GM12878 (cell line): ENCODE measurements around the gene TMEM144. TPM values are rescaled to one million over a fixed set of nuclear protein-coding genes. Genes with fewer than 3 reads are reported as not detected.

Experiments
- ATAC-seq: fragments of 200-7000 bp; cut with Tn5 transposase; 3 replicates; pipeline ENCODE4 v1.9.1; 2020; ENCODE audit warnings: mild to moderate bottlenecking, moderate library complexity
- BruUV-seq: library from RNA; stranded (reverse); fragments of 400-500 nt; replicated peaks from 2 replicates; lab custom pipeline; 2021; lab: Mats Ljungman, UMichigan
- CTCF ChIA-PET: fragments of 300-600 bp; sonication (Branson Sonifier 250); formaldehyde crosslinking; extraction: SDS; loops from one replicate; lab custom pipeline; 2021; ENCODE audit warnings: inconsistent platforms; lab: Yijun Ruan, JAX
- POLR2A ChIA-PET: fragments of 350-600 bp; formaldehyde crosslinking; extraction: SDS; loops from one replicate; lab custom pipeline; 2021; ENCODE audit warnings: inconsistent platforms; lab: Charles Lee
- RAD21 ChIA-PET: fragments of 300-600 bp; sonication (Branson Sonifier 250); formaldehyde crosslinking; loops from one replicate; lab custom pipeline; 2023; ENCODE audit warnings: antibody characterized with exemption; ENCODE audit not compliant: unreplicated experiment; lab: Charles Lee
- SMC1A ChIA-PET: fragments of 300-600 bp; sonication (Branson Sonifier 250); formaldehyde crosslinking; loops from one replicate; lab custom pipeline; 2023; ENCODE audit not compliant: unreplicated experiment, uncharacterized antibody; lab: Charles Lee
- DNase-seq: peaks from one replicate; pipeline ENCODE4 v3.0.0-alpha.2; 2011; ENCODE audit warnings: low read depth, low spot score
- FAIRE-seq: peaks from 3 replicates; lab custom pipeline; 2011; peaks lifted over from hg19 to GRCh38; lab: Jason Lieb, UNC
- H2AFZ ChIP-seq: 2 replicates; pipeline ENCODE4 v1.6.0; 2011; ENCODE audit warnings: low read depth, low read length, control low read depth; ENCODE audit not compliant: control insufficient read depth
- H3K27ac ChIP-seq: 2 replicates; pipeline ENCODE4 v1.5.1; 2011; ENCODE audit warnings: control low read depth; ENCODE audit not compliant: control insufficient read depth, insufficient read depth
- H3K27me3 ChIP-seq, 2 experiments: replicated peaks in 1 of 2; 2 replicates each; pipeline versions ENCODE4 v1.6.0 to v1.6.1; 2011; ENCODE audit warnings: low read length in 1 of 2; ENCODE audit not compliant: control insufficient read depth in 2 of 2, insufficient read depth in 2 of 2
- H3K36me3 ChIP-seq, 2 experiments: 2 replicates each; pipeline ENCODE4 v1.5.1; 2011; ENCODE audit warnings: low read length in 1 of 2; ENCODE audit not compliant: control insufficient read depth in 2 of 2, insufficient read depth in 2 of 2
- H3K4me1 ChIP-seq: 2 replicates; pipeline ENCODE4 v1.6.1; 2011; ENCODE audit warnings: mild to moderate bottlenecking, low read length, moderate library complexity, mixed read lengths; ENCODE audit not compliant: control insufficient read depth, insufficient read depth
- H3K4me2 ChIP-seq: 2 replicates; pipeline ENCODE4 v1.6.0; 2011; ENCODE audit warnings: control low read depth; ENCODE audit not compliant: control insufficient read depth, insufficient read depth
- H3K4me3 ChIP-seq: fragments of 200-600 bp; sonication (generic); 2 replicates; pipeline ENCODE4 v1.5.1; 2016
- H3K79me2 ChIP-seq: 2 replicates; pipeline ENCODE4 v1.6.0; 2011; ENCODE audit warnings: low read length; ENCODE audit not compliant: control insufficient read depth, insufficient read depth
- H3K9ac ChIP-seq: 2 replicates; pipeline ENCODE4 v1.8.0; 2011; ENCODE audit warnings: low read length, control low read depth, mixed read lengths; ENCODE audit not compliant: control insufficient read depth, insufficient read depth
- H3K9me3 ChIP-seq: replicated peaks from 3 replicates; pipeline ENCODE4 v1.5.1; 2011; ENCODE audit warnings: mild to moderate bottlenecking, low read length; ENCODE audit not compliant: control insufficient read depth, insufficient read depth
- H4K20me1 ChIP-seq: 2 replicates; pipeline ENCODE4 v1.6.0; 2011; ENCODE audit not compliant: control insufficient read depth, insufficient read depth
- ATF2 ChIP-seq: IDR thresholded peaks from 2 replicates; pipeline ENCODE4 v1.6.1; 2012; ENCODE audit warnings: low read length, inconsistent platforms
- CTCF ChIP-seq, 3 experiments: IDR thresholded peaks in 2 of 3; conservative IDR thresholded peaks in 1 of 3; 2 replicates each; pipeline ENCODE4 v1.5.1; 2011; ENCODE audit warnings: low read depth in 3 of 3, low read length in 3 of 3, mild to moderate bottlenecking in 3 of 3, control low read depth in 2 of 3, moderate library complexity in 2 of 3, inconsistent platforms in 1 of 3, mixed read lengths in 1 of 3; ENCODE audit not compliant: control insufficient read depth in 2 of 3, insufficient read depth in 1 of 3; ENCODE audit errors: extremely low read depth in 1 of 3
- KLF5 ChIP-seq: fragments of 450-650 bp; IDR thresholded peaks from 2 replicates; pipeline ENCODE4 v1.6.1; 2014; ENCODE audit warnings: mild to moderate bottlenecking; ENCODE audit not compliant: partially characterized antibody
- WGBS: methylation state at CpG from one replicate; pipeline ENCODE4 v1.1.6; 2016; ENCODE audit warnings: low lambda C conversion rate; ENCODE audit not compliant: insufficient replicate concordance, insufficient coverage; ENCODE audit errors: missing lambda C conversion rate; 5-methylcytosine and 5-hydroxymethylcytosine counted together
- in situ Hi-C: fragments of 300-500 bp; cut with MboI; formaldehyde crosslinking; loops from 9 replicates; pipeline ENCODE4 v1.14.3; 2018; ENCODE audit warnings: mixed read lengths
- intact Hi-C: fragments of 100-400 bp; cut with micrococcal nuclease; formaldehyde crosslinking; loops from one replicate; pipeline ENCODE4 v1.14.2; 2022; ENCODE audit not compliant: unreplicated experiment
- polyA plus RNA-seq, 11 experiments: library from polyadenylated mRNA; depleted of rRNA in 4 of 11; unstranded in 6 of 11; stranded (reverse) in 5 of 11; fragments of >200 nt; fragmentation: Nextera tagmentation in 4 of 11; fragmentation: Illumina TruSeq in 1 of 11; extraction: Ambion mirVana in 4 of 11; extraction: Trizol in 1 of 11; gene quantifications; 1 replicate in 1 of 11; 2 replicates in 10 of 11; pipeline versions ENCODE4 v1.2.1 to v1.2.3, GENCODE V29; 2011 to 2016; ENCODE audit warnings: inconsistent platforms in 2 of 11, missing spikeins in 2 of 11, low read depth in 1 of 11
- total RNA-seq, 4 experiments: library from RNA; depleted of rRNA in 3 of 4; stranded (reverse); fragments of >200 nt in 3 of 4; fragmentation: Illumina TruSeq in 1 of 4; extraction: Trizol in 1 of 4; gene quantifications; 2 replicates each; pipeline versions ENCODE4 v1.2.1 to v1.2.3, GENCODE V29; 2013 to 2021

TMEM144 gene
- total and polyA plus RNA-seq, 10 of the 15 experiments (the other 5 are each of a cell fraction or from before 2014, with no cell fraction given), result 0.08 to 1.8 (median 1.4) TPM

- FAIRE-seq (no peak), ATAC-seq (no peak), DNase-seq (no peak)
- no peaks in the 10 kb centered on the region for H3K27me3 ChIP-seq
- no peaks in the 10 kb centered on the region for H3K4me1 ChIP-seq
- no peaks in the 10 kb centered on the region for H4K20me1 ChIP-seq
- no peak overlapping the region for H3K4me2 ChIP-seq
- TF ChIP-seq KLF5, result no peak
- no peak for TF ChIP-seq CTCF (IDR thresholded peaks at IDR 0.05 in 2 of 3, conservative IDR thresholded peaks at IDR 0.05 in 1 of 3; ENCODE audit: control insufficient read depth in 2 of 3, extremely low read depth in 1 of 3, insufficient read depth in 1 of 3, low read depth in 3 of 3, low read length in 3 of 3)
- TF ChIP-seq ATF2, result no peak
- H3K36me3 ChIP-seq, result no peaks in the 10 kb centered on the region
- in situ Hi-C loops (no loop called here), intact Hi-C loops (no loop called here)
- POLR2A ChIA-PET, result no interaction called here
- SMC1A ChIA-PET, result no interaction called here
- no TSS peak for BruUV-seq
- no peaks in the 10 kb centered on the region for H3K79me2 ChIP-seq
- no peak overlapping the region for H3K27ac ChIP-seq
- CTCF ChIA-PET, result interaction anchor here (0.7 to 2.0 kb wide), 3 partner anchors 10 to 12 kb away, joined by 3 to 8 read pairs (median 5); partner anchors contain the start of gene GASK1B
- H3K4me3 ChIP-seq, result no peak overlapping the region
- no peak overlapping the region for H3K9ac ChIP-seq
- H3K9me3 ChIP-seq, result no peaks in the 10 kb centered on the region
- RAD21 ChIA-PET, result no interaction called here
- H2AFZ ChIP-seq, result no peak overlapping the region
- 9% methylated on average over 5 of the region's 5 CpGs for WGBS
Measured at GRCh38 chr4:158181906-158182305, 28.4 kb upstream of the TMEM144 start.
